Activated naive CD8-positive, alpha-beta T cell (primary cell): Measurements from ENCODE around the gene HIVEP1.
"Not testable (repeated sequence)": the region's sequence is repeated elsewhere in the genome, so short reads cannot be mapped to it uniquely, and the experiment has no call there.

Experiments used
- H3K27ac Mint-ChIP-seq: one replicate; pipeline ENCODE4 v1.8.0; 2021; ENCODE audit warnings: mixed read lengths
- H3K27me3 Mint-ChIP-seq: one replicate; pipeline ENCODE4 v1.8.0; 2021; ENCODE audit warnings: mixed read lengths
- H3K36me3 Mint-ChIP-seq: one replicate; pipeline ENCODE4 v1.8.0; 2021; ENCODE audit warnings: mixed read lengths
- H3K4me1 Mint-ChIP-seq: one replicate; pipeline ENCODE4 v1.8.0; 2021; ENCODE audit warnings: low read depth, mixed read lengths
- H3K4me3 Mint-ChIP-seq: one replicate; pipeline ENCODE4 v1.8.0; 2021; ENCODE audit warnings: mild to moderate bottlenecking, mixed read lengths
- H3K9me3 Mint-ChIP-seq: one replicate; pipeline ENCODE4 v1.8.0; 2021; ENCODE audit warnings: low read depth, mixed read lengths

Gene HIVEP1

DNA sequence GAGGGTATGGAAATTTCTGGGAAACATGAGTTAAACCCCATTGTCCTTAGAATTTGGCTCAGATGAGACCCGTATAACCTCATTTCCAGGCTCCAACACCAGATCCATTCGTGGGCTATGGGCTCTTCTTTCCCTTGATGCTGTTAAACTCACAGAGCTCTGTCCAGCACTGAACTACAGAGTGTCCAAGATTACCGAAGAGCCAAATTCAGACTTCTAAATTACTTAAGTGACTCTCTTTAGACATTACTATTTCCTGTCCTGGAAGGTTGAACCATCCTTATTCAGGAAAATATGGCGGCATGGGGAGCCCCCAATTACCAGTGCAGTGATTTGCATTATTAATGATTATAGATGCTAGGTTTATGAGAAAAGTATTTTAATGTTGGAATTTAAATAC is 153.2 kb downstream of the HIVEP1 start:
- Mint-ChIP-seq H3K9me3 (no peaks in the 10 kb centered on the region), H3K36me3 (peaks cover 4% of the 10 kb centered on the region), H3K27ac (no peak overlapping the region), H3K27me3 (no peaks in the 10 kb centered on the region), H3K4me3 (no peak overlapping the region), H3K4me1 (peaks cover 41% of the 10 kb centered on the region)

DNA sequence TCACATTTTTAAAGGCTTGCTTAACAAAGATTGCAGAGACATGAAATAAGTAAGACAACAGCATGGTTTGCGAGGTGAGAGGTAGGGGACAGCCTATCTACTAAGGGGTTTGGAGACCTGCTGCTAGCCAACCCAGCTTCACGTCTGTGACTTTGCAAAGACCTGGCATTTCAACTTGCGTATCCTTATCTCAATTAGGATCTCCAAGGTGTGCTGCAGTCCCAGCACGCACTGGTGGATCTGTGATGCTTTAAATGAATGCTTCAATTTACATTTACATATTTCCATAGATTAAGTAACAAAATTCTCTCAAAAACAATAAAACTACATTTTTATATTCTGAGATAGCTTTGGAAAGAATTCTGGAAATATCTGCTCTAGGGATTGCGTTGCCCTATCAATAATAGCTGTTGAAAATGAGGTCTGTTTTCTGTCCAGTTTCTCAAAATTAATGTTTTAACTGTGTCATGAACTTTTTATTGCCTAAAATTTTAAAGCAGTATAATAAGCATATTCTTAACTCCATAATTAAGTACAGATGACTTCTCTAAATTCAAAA is 153.7 kb downstream of the HIVEP1 start:
- Mint-ChIP-seq H3K27me3 (no peaks in the 10 kb centered on the region), H3K36me3 (peaks cover 4% of the 10 kb centered on the region), H3K4me3 (no peak overlapping the region), H3K27ac (no peak overlapping the region), H3K9me3 (no peaks in the 10 kb centered on the region), H3K4me1 (peaks cover 40% of the 10 kb centered on the region)

DNA sequence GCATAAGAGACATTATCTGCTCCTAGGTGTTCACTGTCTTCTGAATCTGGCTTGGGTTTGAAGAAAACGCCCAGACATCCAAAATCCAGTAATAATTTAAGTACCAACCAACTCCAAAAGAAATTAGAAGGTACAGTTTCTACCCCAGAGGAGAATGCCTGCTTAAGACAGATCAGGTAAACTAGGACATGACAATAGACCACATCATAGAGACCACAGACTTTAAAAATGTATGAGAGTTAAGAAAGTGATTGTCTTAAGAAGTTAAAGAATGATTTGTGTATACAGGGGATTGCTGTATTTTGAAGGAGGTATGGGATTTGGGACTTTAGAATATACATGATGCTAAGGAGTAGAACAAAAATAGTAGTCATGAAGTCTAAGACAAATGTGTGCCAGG is 157.3 kb downstream of the HIVEP1 start:
- Mint-ChIP-seq H3K36me3 (peaks cover 4% of the 10 kb centered on the region), H3K4me3 (no peak overlapping the region), H3K27ac (no peak overlapping the region), H3K27me3 (no peaks in the 10 kb centered on the region), H3K4me1 (peaks cover 11% of the 10 kb centered on the region), H3K9me3 (no peaks in the 10 kb centered on the region)

DNA sequence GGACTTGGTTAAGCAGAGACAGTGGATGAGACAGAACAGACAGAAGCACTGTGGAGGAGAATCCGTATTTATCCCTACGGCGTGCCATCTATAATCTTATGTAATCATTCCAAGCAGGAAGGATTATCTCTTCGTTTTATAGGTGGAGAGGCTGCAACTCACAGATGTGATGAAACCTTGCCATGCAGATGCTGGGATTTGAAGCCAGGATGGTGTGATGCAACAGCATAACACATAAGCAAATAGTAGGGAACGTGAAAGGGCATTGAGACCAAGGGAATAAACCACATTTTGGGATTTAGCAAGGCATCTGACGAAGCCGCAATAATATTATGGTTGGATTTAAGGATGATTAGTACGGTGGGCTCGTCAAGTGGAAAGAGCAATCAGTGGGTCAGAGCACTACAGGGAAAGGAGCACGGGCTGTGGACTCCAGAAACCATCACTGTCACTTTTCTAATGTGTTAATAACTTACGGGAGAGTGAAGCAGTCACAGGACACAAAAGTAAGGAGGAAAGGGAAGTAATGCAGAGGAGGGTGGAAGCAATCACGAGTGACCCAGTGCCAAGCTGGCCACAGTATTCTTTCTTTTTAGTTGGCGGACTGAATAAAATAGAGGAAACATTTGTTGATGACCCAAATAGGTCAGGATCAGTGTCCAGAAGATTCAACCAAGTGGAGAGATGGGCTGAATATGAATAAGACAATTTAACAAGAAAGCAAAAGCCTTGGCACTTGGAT is 158.4 kb downstream of the HIVEP1 start:
- Mint-ChIP-seq H3K4me1 (peaks cover 8% of the 10 kb centered on the region), H3K9me3 (no peaks in the 10 kb centered on the region), H3K36me3 (no peaks in the 10 kb centered on the region), H3K27ac (no peak overlapping the region), H3K4me3 (no peak overlapping the region), H3K27me3 (no peaks in the 10 kb centered on the region)

DNA sequence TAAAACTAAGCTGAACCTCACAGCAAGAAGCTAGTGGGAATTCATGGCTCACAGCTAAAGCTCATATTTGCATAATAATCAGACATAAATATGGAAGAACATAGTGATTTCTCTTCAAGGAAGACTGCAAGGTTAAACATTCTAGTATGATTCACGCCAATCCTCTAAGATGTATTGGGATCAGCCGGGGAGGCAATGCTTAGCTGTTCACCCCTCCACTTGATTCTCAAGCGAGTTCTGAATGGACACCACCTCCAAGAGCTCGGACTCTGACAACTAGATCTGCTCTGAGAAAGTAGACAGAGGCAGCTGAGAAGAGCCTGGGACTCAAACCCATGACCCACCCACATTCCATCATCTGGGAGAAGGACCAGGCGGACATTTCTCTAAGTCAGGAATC is 159.6 kb downstream of the HIVEP1 start:
- Mint-ChIP-seq H3K9me3 (peaks cover 1% of the 10 kb centered on the region), H3K36me3 (peaks cover 2% of the 10 kb centered on the region), H3K27ac (no peak overlapping the region), H3K27me3 (no peaks in the 10 kb centered on the region), H3K4me1 (peaks cover 8% of the 10 kb centered on the region), H3K4me3 (no peak overlapping the region)

DNA sequence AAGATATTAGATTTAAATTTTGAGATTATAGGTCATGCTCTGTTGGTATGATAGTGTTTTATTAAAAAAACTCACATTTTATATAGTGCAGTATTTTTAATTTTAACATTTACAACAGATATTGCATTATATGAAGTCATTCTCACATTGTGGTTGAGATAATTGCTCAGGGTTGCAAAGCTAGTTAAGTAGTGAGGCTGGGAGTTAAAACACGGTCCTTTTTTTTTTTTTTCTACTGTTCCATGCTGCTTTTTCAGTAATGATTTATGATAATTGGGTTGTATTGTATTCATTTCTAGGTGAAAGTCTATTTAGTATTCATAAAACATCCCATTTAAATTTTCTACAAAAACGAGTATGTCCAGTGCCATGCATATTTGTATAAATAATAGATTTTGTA is 160.5 kb downstream of the HIVEP1 start:
- Mint-ChIP-seq H3K27ac (no peak overlapping the region), H3K4me1 (peaks cover 8% of the 10 kb centered on the region), H3K4me3 (no peak overlapping the region), H3K9me3 (peaks cover 4% of the 10 kb centered on the region), H3K27me3 (no peaks in the 10 kb centered on the region), H3K36me3 (peaks cover 9% of the 10 kb centered on the region)

DNA sequence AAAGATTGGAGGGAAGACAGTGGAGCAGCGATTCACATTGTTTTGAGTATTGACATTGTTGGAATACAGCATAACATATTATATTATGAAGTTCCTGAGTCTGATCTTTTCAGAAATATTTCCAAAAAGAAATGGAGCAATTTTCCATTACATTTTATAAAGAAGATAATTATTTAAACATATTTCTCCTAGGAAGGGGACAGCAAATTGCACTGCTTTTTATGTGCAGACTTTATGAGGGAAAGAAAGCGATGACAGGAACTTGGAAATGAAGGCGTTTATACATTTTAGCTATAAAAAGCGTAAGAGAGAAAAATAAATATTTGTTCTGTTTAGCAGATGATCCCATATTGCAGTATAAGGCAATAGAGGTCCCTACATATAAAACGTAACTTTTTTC is 161.1 kb downstream of the HIVEP1 start:
- peaks cover 8% of the 10 kb centered on the region for H3K4me1 Mint-ChIP-seq
- no peak overlapping the region for H3K27ac Mint-ChIP-seq
- H3K27me3 Mint-ChIP-seq, result no peaks in the 10 kb centered on the region
- H3K4me3 Mint-ChIP-seq, result no peak overlapping the region
- peaks cover 4% of the 10 kb centered on the region for H3K9me3 Mint-ChIP-seq
- peaks cover 9% of the 10 kb centered on the region for H3K36me3 Mint-ChIP-seq

DNA sequence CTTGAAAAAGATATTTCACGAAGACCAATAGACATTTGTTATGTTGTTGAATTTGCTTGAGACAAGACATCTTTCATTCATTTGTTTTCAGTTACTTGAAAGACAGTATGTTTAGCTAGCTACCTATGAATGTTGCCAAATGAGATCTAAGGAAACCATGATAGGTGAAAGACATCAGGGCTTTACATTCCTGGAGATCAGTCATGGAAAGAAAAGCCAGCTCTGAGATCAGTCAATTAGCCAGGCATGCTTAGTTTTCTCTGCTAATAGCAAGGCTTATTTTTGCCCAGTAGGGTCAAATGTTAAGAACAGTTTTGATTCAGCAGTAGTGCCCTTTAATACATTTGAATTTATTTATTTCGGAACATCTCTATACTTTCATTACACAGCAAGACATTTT is 161.5 kb downstream of the HIVEP1 start:
- Mint-ChIP-seq H3K27me3 (no peaks in the 10 kb centered on the region), H3K4me3 (no peak overlapping the region), H3K4me1 (peaks cover 8% of the 10 kb centered on the region), H3K27ac (no peak overlapping the region), H3K36me3 (peaks cover 9% of the 10 kb centered on the region), H3K9me3 (peaks cover 4% of the 10 kb centered on the region)

DNA sequence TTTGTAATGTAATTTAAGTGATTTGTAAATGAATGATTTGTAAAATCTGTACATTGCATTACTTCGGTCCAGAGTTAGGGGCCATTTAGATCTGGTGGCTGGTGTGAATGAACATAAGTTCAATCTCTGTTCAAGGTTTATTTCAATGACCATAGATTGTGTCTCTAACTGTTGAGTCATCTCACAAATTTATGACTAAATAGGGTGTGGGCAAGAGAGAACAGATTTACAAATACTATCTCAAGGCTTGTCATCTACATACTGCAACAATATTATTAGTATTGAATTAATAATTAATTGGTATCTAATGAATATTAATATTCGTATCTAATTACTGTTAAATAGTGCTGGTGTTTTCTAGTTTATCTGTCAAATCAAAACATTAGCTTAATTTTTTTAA is 162.8 kb downstream of the HIVEP1 start:
- peaks cover 2% of the 10 kb centered on the region for H3K4me1 Mint-ChIP-seq
- no peaks in the 10 kb centered on the region for H3K27me3 Mint-ChIP-seq
- no peak overlapping the region for H3K27ac Mint-ChIP-seq
- H3K36me3 Mint-ChIP-seq, result peaks cover 9% of the 10 kb centered on the region
- no peak overlapping the region for H3K4me3 Mint-ChIP-seq
- peaks cover 4% of the 10 kb centered on the region for H3K9me3 Mint-ChIP-seq

DNA sequence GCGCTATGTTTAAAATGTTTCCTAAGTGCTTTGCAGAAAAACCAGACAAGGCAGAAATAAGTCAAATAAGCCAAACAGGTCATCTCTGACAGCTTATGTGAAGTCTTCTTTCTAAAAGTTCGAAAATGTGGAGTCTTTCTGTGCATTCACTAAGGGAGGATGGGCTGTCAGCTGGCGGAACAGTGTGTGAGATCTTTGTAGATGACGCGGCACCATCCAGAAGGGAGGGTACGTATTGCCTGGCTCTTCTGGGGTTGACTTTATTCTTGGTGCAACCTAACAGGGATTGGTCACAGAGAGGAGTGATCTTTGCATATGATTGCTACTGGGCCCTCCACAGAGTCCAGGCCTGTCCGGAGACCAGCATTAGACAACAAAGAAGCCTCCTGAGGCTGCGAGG is 163.5 kb downstream of the HIVEP1 start:
- H3K27ac Mint-ChIP-seq, result no peak overlapping the region
- H3K27me3 Mint-ChIP-seq, result no peaks in the 10 kb centered on the region
- H3K4me3 Mint-ChIP-seq, result no peak overlapping the region
- H3K36me3 Mint-ChIP-seq, result peaks cover 9% of the 10 kb centered on the region
- H3K4me1 Mint-ChIP-seq, result no peaks in the 10 kb centered on the region
- H3K9me3 Mint-ChIP-seq, result peaks cover 4% of the 10 kb centered on the region

DNA sequence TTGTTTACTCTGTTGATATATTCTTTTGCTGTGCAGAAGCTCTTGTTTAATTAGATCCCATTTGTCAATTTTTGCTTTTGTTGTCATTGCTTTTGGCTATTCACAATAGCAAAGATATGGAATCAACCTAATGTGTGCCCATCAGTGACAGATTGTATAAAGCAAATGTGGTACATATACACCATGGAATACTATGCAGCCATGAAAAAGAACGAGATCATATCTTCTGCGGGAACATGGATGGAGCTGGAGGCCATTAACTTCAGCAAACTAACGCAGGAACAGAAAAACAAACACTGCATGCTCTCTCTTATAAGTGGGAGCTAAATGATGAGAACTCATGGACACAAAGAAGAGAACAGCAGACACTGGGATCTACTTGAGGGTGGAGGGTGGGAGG is 164.7 kb downstream of the HIVEP1 start:
- H3K4me1 Mint-ChIP-seq, H3K27me3 Mint-ChIP-seq, H3K9me3 Mint-ChIP-seq, H3K27ac Mint-ChIP-seq, H3K4me3 Mint-ChIP-seq: not testable (repeated sequence)
- peaks cover 11% of the 10 kb centered on the region for H3K36me3 Mint-ChIP-seq

DNA sequence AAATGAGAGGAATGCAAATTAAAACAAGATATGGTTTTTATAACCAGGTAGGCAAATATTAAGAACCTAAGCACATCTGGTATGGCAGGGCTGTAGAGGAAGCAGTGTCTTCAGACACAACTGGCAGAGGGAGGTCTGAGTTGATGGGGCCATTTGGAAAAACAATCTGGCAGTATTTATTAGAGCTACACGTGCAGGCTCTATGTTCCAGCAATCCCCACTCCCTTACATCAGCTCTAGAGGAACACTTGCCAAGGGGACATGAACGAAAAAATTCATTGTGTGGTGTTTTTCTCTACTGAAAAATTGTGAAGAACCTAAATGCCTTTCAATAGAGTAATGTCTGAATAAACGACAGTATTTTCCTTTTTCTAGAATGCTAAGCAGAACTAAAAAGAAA is 166.4 kb downstream of the HIVEP1 start:
- Mint-ChIP-seq H3K9me3 (peaks cover 4% of the 10 kb centered on the region), H3K36me3 (peaks cover 11% of the 10 kb centered on the region), H3K27me3 (no peaks in the 10 kb centered on the region), H3K4me3 (no peak overlapping the region), H3K4me1 (peaks cover 7% of the 10 kb centered on the region), H3K27ac (no peak overlapping the region)

DNA sequence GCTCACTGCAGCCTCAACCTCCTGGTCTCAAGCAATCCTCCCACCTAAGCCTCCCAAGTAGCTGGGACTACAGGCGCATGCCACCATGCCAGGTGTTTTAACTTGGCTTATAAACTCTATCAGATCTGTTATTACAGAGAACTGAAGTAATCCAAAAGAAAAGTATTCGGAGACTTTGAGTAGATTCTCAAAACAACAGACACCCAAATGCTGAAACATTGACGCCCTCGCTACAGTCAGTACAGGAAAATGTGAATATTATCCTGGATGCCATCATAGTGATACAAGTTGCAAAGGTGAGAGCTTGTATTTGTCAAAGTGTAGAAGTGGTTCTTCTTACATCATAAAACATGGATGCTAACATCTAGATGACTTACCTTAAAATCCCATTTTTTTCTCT is 169.4 kb downstream of the HIVEP1 start:
- no peak overlapping the region for H3K27ac Mint-ChIP-seq
- peaks cover 4% of the 10 kb centered on the region for H3K9me3 Mint-ChIP-seq
- no peaks in the 10 kb centered on the region for H3K27me3 Mint-ChIP-seq
- no peak overlapping the region for H3K4me3 Mint-ChIP-seq
- peaks cover 13% of the 10 kb centered on the region for H3K36me3 Mint-ChIP-seq
- peaks cover 10% of the 10 kb centered on the region for H3K4me1 Mint-ChIP-seq

DNA sequence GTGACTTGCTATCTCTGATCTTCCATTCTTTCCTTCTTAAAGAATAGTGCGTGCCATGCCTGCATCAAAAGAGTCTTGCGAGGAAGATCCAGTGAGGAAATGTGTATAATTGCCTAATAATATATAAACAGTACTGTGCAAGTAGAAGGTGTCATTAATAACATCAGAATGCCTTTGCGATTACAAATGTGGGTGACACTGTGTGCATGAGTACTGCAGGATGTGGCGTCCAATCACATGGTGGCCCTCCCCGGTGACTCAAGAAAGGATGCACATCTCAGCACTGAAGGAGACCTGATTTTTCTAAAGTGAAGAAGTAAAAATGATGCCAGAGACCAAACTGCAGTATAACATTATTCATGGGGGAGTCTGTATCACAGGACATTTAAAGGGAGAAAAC is 170.6 kb downstream of the HIVEP1 start:
- Mint-ChIP-seq H3K4me3 (no peak overlapping the region), H3K27ac (no peak overlapping the region)

DNA sequence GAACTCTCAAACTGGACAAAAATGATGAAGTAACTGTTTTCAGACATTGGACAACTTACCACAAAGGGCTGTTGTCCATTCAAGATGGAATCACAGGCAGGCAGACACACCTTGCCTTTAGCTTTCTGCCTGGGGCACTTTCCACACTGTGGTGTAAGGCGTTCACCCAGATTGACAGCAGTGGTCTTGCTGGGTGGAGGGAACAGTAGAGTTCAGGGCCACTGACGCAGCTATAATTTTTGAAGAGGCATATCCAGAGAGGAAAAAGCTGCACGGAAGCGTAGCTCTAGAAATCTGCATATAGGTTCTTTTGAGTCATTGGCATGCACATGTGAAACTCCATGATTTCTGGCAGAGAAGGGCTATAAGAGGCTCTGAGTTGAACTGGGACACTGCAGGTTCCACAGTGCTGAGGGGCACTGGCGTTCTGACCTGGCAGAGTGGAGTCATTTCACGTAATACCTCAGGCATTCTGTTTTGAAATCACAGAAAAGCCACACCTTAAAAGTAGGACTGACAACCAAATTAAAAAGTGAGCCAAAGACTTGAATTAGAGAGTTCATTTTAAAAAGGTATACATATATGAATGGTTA is 173.1 kb downstream of the HIVEP1 start:
- Mint-ChIP-seq H3K9me3 (no peaks in the 10 kb centered on the region), H3K36me3 (peaks cover 4% of the 10 kb centered on the region), H3K4me1 (peaks cover 10% of the 10 kb centered on the region), H3K27ac (no peak overlapping the region), H3K4me3 (no peak overlapping the region), H3K27me3 (no peaks in the 10 kb centered on the region)

More for the DNA sequence above, 170.6 kb downstream of the HIVEP1 start:
- H3K9me3 Mint-ChIP-seq, result no peaks in the 10 kb centered on the region
- H3K4me1 Mint-ChIP-seq, result peaks cover 10% of the 10 kb centered on the region
- H3K27me3 Mint-ChIP-seq, result no peaks in the 10 kb centered on the region
- peaks cover 4% of the 10 kb centered on the region for H3K36me3 Mint-ChIP-seq

DNA sequence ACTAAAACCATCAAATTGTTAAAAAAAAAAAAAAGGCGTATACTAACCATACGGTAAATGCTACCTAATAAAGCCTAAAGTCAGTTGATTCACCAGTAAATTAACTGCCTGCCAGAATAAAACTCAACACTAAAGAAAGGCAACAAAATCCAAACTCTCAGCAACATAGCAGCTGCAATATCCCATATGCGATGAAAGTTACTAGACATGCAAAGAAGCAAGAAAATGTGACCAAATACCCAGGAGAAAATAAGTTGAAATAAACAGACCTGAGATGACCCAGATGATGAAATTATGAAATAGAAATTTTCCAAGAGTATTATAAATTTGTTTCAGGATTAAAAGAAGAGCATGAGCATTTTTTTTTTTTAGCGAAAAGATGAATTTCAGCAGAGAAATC is 174.4 kb downstream of the HIVEP1 start:
- no peaks in the 10 kb centered on the region for H3K9me3 Mint-ChIP-seq
- no peak overlapping the region for H3K4me3 Mint-ChIP-seq
- H3K27ac Mint-ChIP-seq, result no peak overlapping the region
- H3K36me3 Mint-ChIP-seq, result peaks cover 7% of the 10 kb centered on the region
- no peaks in the 10 kb centered on the region for H3K27me3 Mint-ChIP-seq
- H3K4me1 Mint-ChIP-seq, result peaks cover 10% of the 10 kb centered on the region
